Neuronal stem cell (in vitro differentiated cells): ENCODE measurements around the gene FAM168A.

ENCODE experiments used
- DNase-seq: peaks from one replicate; pipeline ENCODE4 v3.0.0-alpha.2; 2013; ENCODE audit warnings: low spot score
- H2AFZ ChIP-seq: one replicate; pipeline ENCODE4 v1.6.1; 2013; ENCODE audit warnings: mild to moderate bottlenecking, low read length, inconsistent platforms
- H2AK5ac ChIP-seq: 2 replicates; pipeline ENCODE4 v1.6.1; 2013; ENCODE audit warnings: low read depth, mild to moderate bottlenecking, inconsistent platforms, low read length, moderate library complexity, mixed read lengths
- H2BK120ac ChIP-seq: 2 replicates; pipeline ENCODE4 v1.6.1; 2013; ENCODE audit warnings: low read depth, mild to moderate bottlenecking, inconsistent platforms, low read length, moderate library complexity, mixed read lengths
- H2BK12ac ChIP-seq: one replicate; pipeline ENCODE4 v1.6.1; 2013; ENCODE audit warnings: low read length, inconsistent platforms
- H2BK15ac ChIP-seq: 2 replicates; pipeline ENCODE4 v1.6.1; 2013; ENCODE audit warnings: mild to moderate bottlenecking, low read length, inconsistent platforms, mixed read lengths
- H2BK5ac ChIP-seq: one replicate; pipeline ENCODE4 v1.6.1; 2013; ENCODE audit warnings: inconsistent platforms, mild to moderate bottlenecking, low read length, moderate library complexity
- H3K14ac ChIP-seq: one replicate; pipeline ENCODE4 v1.6.1; 2013; ENCODE audit warnings: low read length, inconsistent platforms
- H3K18ac ChIP-seq: 2 replicates; pipeline ENCODE4 v1.6.1; 2013; ENCODE audit warnings: low read length, inconsistent platforms
- H3K23ac ChIP-seq: 2 replicates; pipeline ENCODE4 v1.6.1; 2013; ENCODE audit warnings: low read depth, mild to moderate bottlenecking, mixed read lengths, low read length, inconsistent platforms; ENCODE audit not compliant: poor library complexity
- H3K27ac ChIP-seq: replicated peaks from 3 replicates; pipeline ENCODE4 v1.5.1; 2013; ENCODE audit warnings: low read length, inconsistent platforms
- H3K27me3 ChIP-seq, 3 experiments: 2 replicates each; pipeline ENCODE4 v1.6.1; 2013; ENCODE audit warnings: low read length in 3 of 3, mild to moderate bottlenecking in 2 of 3, inconsistent platforms in 1 of 3, low read depth in 1 of 3, mixed read lengths in 1 of 3, moderate library complexity in 1 of 3; ENCODE audit not compliant: control insufficient read depth in 3 of 3, insufficient read depth in 3 of 3
- H3K36me3 ChIP-seq, 2 donors: replicated peaks in 1 of 2; 2 replicates each; pipeline ENCODE4 v1.6.1; 2013; ENCODE audit warnings: low read length in 2 of 2; ENCODE audit not compliant: control insufficient read depth in 2 of 2, insufficient read depth in 2 of 2
- H3K4ac ChIP-seq: 2 replicates; pipeline ENCODE4 v1.6.1; 2013; ENCODE audit warnings: inconsistent platforms, mild to moderate bottlenecking, low read length, moderate library complexity
- H3K4me1 ChIP-seq, 2 donors: 1 replicate in 1 of 2; 2 replicates in 1 of 2; pipeline ENCODE4 v1.6.1; 2013; ENCODE audit warnings: low read length in 2 of 2, low read depth in 1 of 2; ENCODE audit not compliant: control insufficient read depth in 2 of 2, insufficient read depth in 1 of 2
- H3K4me2 ChIP-seq: one replicate; pipeline ENCODE4 v1.6.1; 2013; ENCODE audit warnings: mild to moderate bottlenecking, low read length, inconsistent platforms; ENCODE audit not compliant: insufficient read depth, poor library complexity, severe bottlenecking
- H3K4me3 ChIP-seq, 2 donors: 2 replicates each; pipeline ENCODE4 v1.5.1; 2013; ENCODE audit warnings: low read length in 2 of 2, mild to moderate bottlenecking in 2 of 2, inconsistent platforms in 1 of 2, moderate library complexity in 1 of 2
- H3K79me1 ChIP-seq: one replicate; pipeline ENCODE4 v1.6.1; 2013; ENCODE audit warnings: low read depth, mild to moderate bottlenecking, inconsistent platforms, low read length, moderate library complexity
- H3K9ac ChIP-seq: one replicate; pipeline ENCODE4 v1.6.1; 2013; ENCODE audit warnings: mild to moderate bottlenecking, low read depth, low read length, inconsistent platforms; ENCODE audit not compliant: poor library complexity
- H3K9me3 ChIP-seq, 2 donors: replicated peaks in 1 of 2; 2 replicates each; pipeline versions ENCODE3 to v1.6.1; 2013; ENCODE audit warnings: low read length in 2 of 2, mild to moderate bottlenecking in 2 of 2, inconsistent platforms in 1 of 2, low read depth in 1 of 2, mixed read lengths in 1 of 2, moderate library complexity in 1 of 2; ENCODE audit not compliant: control insufficient read depth in 2 of 2, insufficient read depth in 1 of 2
- H4K8ac ChIP-seq: one replicate; pipeline ENCODE4 v1.6.1; 2013; ENCODE audit warnings: low read depth, mild to moderate bottlenecking, inconsistent platforms, low read length, moderate library complexity
- H4K91ac ChIP-seq: one replicate; pipeline ENCODE4 v1.6.1; 2013; ENCODE audit warnings: low read length, low read depth, mild to moderate bottlenecking, inconsistent platforms; ENCODE audit not compliant: poor library complexity
- WGBS, 2 donors: extraction: QIAGEN DNeasy Blood & Tissue Kit; methylation state at CpG; one replicate each; pipeline ENCODE4 v1.1.7; 2013; ENCODE audit warnings: missing lambda C conversion rate in 2 of 2, mixed read lengths in 1 of 2; ENCODE audit not compliant: insufficient read length in 2 of 2, insufficient replicate concordance in 1 of 2; ENCODE audit errors: extremely low coverage in 2 of 2; 5-methylcytosine and 5-hydroxymethylcytosine counted together

FAM168A gene

GRCh38 chr11:73645121-73645969, 47.4 kb upstream of the FAM168A start:
- peaks cover 31 to 41% of the 10 kb centered on the region in 2 donors for H3K4me1 ChIP-seq
- no peak overlapping the region for H3K23ac ChIP-seq
- H3K14ac ChIP-seq: no peak overlapping the region
- no peak overlapping the region for H4K91ac ChIP-seq
- peak overlapping the region; percentile 80 for H2AFZ ChIP-seq
- peak overlapping the region; percentile 35 for H3K4me2 ChIP-seq
- no peak overlapping the region for H2BK12ac ChIP-seq
- no peak overlapping the region for H2BK120ac ChIP-seq
- H2AK5ac ChIP-seq: no peak overlapping the region
- no peaks in the 10 kb centered on the region for H3K9me3 ChIP-seq
- WGBS, 2 donors: no CpG with 5 or more reads among the region's 16 CpGs
- H3K9ac ChIP-seq: no peak overlapping the region
- peak overlapping the region; percentile 30 for H2BK5ac ChIP-seq
- no peaks in the 10 kb centered on the region for H3K27me3 ChIP-seq
- H3K79me1 ChIP-seq: no peaks in the 10 kb centered on the region
- no peak for DNase-seq
- H2BK15ac ChIP-seq: peak overlapping the region; percentile 10
- peak overlapping the region; percentile 84 for H3K27ac ChIP-seq
- H3K36me3 ChIP-seq: no peaks in the 10 kb centered on the region
- no peak overlapping the region for H4K8ac ChIP-seq
- H3K18ac ChIP-seq: peak overlapping the region; percentile 89
- H3K4me3 ChIP-seq: peak overlapping the region in 1 of 2 donors; percentile 31
- H3K4ac ChIP-seq: no peak overlapping the region

- H3K4ac ChIP-seq: no peak overlapping the region
- no peak for DNase-seq
Observed at GRCh38 chr11:73641668-73642067, 43.8 kb upstream of the FAM168A start.

GRCh38 chr11:73640592-73640991, 42.7 kb upstream of the FAM168A start:
- no peak overlapping the region for H2BK12ac ChIP-seq
- H3K27ac ChIP-seq: no peak overlapping the region
- peaks cover 0 to 4% of the 10 kb centered on the region in 2 donors for H3K9me3 ChIP-seq
- H2AK5ac ChIP-seq: no peak overlapping the region
- DNase-seq: no peak
- H3K18ac ChIP-seq: no peak overlapping the region
- no peaks in the 10 kb centered on the region for H3K79me1 ChIP-seq
- H3K4me1 ChIP-seq: peaks cover 0 to 6% of the 10 kb centered on the region in 2 donors
- no peak overlapping the region for H4K91ac ChIP-seq
- no peak overlapping the region for H3K9ac ChIP-seq
- no peaks in the 10 kb centered on the region for H3K27me3 ChIP-seq
- H3K36me3 ChIP-seq: no peaks in the 10 kb centered on the region
- no peak overlapping the region for H3K14ac ChIP-seq
- no peak overlapping the region for H4K8ac ChIP-seq
- no peak overlapping the region for H3K23ac ChIP-seq
- no peak overlapping the region for H3K4me3 ChIP-seq
- H2BK5ac ChIP-seq: no peak overlapping the region
- WGBS, 2 donors: no CpG with 5 or more reads among the region's 2 CpGs
- no peak overlapping the region for H2AFZ ChIP-seq
- no peak overlapping the region for H3K4me2 ChIP-seq
- H2BK120ac ChIP-seq: no peak overlapping the region
- no peak overlapping the region for H3K4ac ChIP-seq
- no peak overlapping the region for H2BK15ac ChIP-seq

More at GRCh38 chr11:73641668-73642067, 43.8 kb upstream of the FAM168A start:
- no peak overlapping the region for H4K8ac ChIP-seq
- no peak overlapping the region for H3K14ac ChIP-seq
- H3K4me2 ChIP-seq: no peak overlapping the region
- H3K79me1 ChIP-seq: no peaks in the 10 kb centered on the region
- H2BK15ac ChIP-seq: no peak overlapping the region
- no peak overlapping the region for H2AFZ ChIP-seq
- peaks cover 8 to 16% of the 10 kb centered on the region in 2 donors for H3K4me1 ChIP-seq
- H3K4me3 ChIP-seq: no peak overlapping the region
- no peak overlapping the region for H3K27ac ChIP-seq
- H2BK12ac ChIP-seq: no peak overlapping the region
- H2AK5ac ChIP-seq: no peak overlapping the region
- H3K27me3 ChIP-seq: no peaks in the 10 kb centered on the region
- no peaks in the 10 kb centered on the region for H3K9me3 ChIP-seq
- H4K91ac ChIP-seq: no peak overlapping the region
- no peak overlapping the region for H2BK120ac ChIP-seq
- no peak overlapping the region for H3K9ac ChIP-seq
- no peaks in the 10 kb centered on the region for H3K36me3 ChIP-seq
- H3K18ac ChIP-seq: no peak overlapping the region
- H3K23ac ChIP-seq: no peak overlapping the region
- H2BK5ac ChIP-seq: no peak overlapping the region

GRCh38 chr11:73637012-73637411, 39.1 kb upstream of the FAM168A start:
- Histone ChIP-seq H3K9me3 (peaks cover 0 to 10% of the 10 kb centered on the region in 2 donors), H2BK12ac (no peak overlapping the region), H2AK5ac (no peak overlapping the region), H2BK120ac (no peak overlapping the region), H3K14ac (no peak overlapping the region), H3K27ac (no peak overlapping the region), H3K4ac (no peak overlapping the region), H3K36me3 (no peaks in the 10 kb centered on the region), H2AFZ (peak overlapping the region; percentile 71), H2BK15ac (no peak overlapping the region), H3K4me2 (no peak overlapping the region), H3K9ac (no peak overlapping the region), H3K27me3 (no peaks in the 10 kb centered on the region), H3K23ac (no peak overlapping the region), H4K8ac (no peak overlapping the region), H3K18ac (no peak overlapping the region), H3K4me1 (no peaks in the 10 kb centered on the region), H3K79me1 (no peaks in the 10 kb centered on the region), H4K91ac (no peak overlapping the region), H2BK5ac (no peak overlapping the region), H3K4me3 (no peak overlapping the region)
- no CpG with 5 or more reads among the region's 1 CpG for WGBS, 2 donors
- no peak for DNase-seq
